KBM-7 (cell line): ENCODE measurements around the gene SYCP2.
"Not testable (repeated sequence)": the region's sequence is repeated elsewhere in the genome, so short reads cannot be mapped to it uniquely, and the experiment has no call there.

ENCODE experiments used
- DNase-seq: peaks from one replicate; pipeline ENCODE4 v3.0.0-alpha.2; 2015
- in situ Hi-C: fragments of 300-500 bp; cut with MboI; formaldehyde crosslinking; loops from 2 replicates; pipeline ENCODE4 v1.14.3; 2020; ENCODE audit warnings: low sequenced_read_pairs, low pct_unique_long_range_greater_than_20kb, mixed read lengths

SYCP2 gene

DNA sequence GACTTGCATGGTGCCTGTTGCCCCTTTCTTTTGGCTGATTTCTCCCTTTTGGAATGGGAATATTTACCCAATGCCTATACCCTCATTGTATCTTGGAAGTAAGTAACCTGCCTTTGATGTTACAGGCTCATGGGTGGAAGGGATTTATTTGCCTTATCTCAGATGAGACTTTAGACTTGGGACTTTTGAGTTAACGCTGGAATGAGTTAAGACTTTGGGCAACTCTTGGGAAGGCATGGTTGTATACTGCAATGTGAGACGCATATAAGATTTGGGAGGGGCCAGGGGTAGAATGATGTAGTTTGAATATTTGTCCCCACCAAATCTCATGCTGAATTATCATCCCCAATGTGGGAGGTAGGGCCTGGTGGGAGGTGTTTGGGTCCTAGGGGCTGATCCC lies 75.5 kb downstream of the SYCP2 start:
- no peak for DNase-seq
- in situ Hi-C loops, result no loop called here

DNA sequence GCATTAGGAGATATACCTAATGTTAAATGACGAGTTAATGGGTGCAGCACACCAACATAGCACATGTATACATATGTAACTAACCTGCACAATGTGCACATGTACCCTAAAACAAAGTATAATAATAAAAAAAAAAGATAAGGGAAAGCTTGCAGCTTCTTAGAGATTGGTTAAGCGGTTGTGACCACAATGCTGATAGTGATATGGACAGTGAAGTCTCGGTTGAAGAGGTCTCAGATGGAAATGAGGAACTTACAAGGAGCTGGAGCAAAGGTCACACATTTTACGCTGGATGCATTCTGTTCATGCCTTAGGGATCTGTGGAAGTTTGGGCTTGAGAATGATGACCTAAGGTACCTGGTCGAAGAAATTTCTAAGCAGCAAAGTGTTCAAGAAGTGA lies 76.5 kb downstream of the SYCP2 start:
- in situ Hi-C loops, result not testable (repeated sequence)
- peak; percentile 11 for DNase-seq

DNA sequence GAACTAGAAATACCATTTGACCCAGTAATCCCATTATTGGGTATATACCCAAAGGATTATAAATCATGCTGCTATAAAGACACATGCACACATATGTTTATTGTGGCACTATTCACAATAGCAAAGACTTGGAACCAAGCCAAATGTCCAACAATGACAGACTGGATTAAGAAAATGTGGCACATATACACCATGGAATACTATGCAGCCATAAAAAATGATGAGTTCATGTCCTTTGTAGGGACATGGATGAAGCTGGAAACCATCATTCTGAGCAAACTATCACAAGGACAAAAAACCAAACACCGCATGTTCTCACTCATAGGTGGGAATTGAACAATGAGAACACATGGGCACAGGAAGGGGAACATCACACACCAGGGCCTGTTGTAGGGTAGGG lies 76.9 kb downstream of the SYCP2 start:
- in situ Hi-C loops, DNase-seq: not testable (repeated sequence)

DNA sequence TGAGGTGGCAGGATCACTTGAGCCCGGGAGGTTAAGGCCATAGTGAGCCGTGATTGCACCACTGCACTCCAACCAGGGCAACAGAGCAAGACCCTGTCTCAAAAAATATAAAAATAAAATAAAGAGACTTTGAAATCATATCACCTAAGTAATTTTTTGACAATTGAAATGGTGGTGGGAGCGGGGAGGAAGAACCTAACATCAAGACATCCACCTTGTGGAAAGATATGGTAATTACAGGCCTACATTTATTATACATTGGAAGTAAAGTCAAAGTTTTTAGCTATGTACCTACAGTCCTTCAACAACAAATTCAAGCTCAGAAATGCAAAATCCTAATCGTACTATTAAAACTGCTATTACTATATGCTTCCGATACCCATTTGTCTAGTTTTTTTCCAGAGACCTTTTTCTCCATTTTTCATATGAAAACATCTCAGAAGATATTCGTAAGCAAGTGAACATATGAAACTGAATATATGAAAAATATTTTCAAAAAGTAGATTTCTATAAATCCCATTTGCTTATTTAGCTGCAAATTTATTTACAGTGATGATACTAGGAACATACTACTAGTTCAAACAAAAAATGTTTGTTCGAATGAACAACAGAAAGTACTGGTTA lies 83.3 kb downstream of the SYCP2 start:
- in situ Hi-C loops, result no loop called here
- peak; percentile 52 for DNase-seq

DNA sequence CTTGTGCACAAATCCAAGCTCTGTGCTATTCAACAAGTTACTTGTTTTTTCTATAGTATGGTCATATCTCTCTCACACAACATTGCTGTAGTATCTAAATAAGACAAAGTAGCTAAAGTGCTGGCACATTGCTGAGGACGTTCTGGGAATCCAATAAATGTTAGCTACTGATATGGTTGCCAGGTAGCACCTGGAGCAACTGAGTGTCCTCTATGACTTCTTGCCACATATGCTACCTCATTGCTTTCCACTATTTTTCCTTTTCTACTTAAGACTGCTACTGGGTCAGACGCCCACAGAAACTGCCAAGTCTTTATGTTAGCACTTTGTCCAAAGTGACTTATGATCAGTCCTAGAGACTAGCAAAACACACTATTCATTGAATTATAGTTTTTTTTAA lies 85.3 kb downstream of the SYCP2 start:
- in situ Hi-C loops, result no loop called here

DNA sequence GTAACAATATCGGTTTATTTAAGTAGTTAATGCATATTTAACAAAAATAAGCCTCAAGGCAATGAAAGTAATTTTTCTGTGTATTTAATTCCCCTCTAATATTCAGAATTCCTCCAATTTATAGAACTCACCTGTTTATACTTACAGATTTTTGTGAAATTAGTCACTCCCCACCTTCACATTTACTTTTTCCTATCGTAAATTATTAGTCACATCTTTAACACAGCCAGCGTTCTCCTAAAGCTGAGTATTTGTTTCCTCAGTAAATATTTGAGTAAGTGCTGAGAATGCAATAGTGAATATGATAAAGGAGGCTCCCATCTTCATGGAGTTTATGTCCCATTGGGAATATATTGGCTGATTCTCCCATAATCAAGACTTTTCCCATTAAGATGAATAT lies 88.0 kb downstream of the SYCP2 start:
- in situ Hi-C loops, result no loop called here
- no peak for DNase-seq

More for the DNA sequence above, 85.3 kb downstream of the SYCP2 start:
- no peak for DNase-seq

DNA sequence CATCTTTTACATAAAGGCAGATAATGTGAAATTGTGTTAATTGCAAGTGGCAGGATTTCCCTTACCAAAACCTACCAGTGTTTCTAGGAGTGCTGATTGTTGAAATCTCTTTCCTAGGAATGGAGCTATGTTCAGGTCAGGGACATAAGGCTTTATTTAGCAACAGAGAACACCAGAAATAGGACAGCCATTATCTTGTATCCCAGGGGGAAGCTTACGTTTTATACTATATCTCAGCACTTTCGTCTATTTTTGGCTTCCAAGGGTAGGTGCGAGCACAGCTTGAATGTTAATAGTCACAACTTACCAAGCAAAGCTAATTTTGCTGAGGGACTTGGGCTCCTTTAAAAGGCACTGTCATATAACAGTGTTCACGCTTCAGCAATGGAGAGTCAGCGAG lies 94.0 kb downstream of the SYCP2 start:
- DNase-seq, result no peak
- in situ Hi-C loops, result no loop called here

DNA sequence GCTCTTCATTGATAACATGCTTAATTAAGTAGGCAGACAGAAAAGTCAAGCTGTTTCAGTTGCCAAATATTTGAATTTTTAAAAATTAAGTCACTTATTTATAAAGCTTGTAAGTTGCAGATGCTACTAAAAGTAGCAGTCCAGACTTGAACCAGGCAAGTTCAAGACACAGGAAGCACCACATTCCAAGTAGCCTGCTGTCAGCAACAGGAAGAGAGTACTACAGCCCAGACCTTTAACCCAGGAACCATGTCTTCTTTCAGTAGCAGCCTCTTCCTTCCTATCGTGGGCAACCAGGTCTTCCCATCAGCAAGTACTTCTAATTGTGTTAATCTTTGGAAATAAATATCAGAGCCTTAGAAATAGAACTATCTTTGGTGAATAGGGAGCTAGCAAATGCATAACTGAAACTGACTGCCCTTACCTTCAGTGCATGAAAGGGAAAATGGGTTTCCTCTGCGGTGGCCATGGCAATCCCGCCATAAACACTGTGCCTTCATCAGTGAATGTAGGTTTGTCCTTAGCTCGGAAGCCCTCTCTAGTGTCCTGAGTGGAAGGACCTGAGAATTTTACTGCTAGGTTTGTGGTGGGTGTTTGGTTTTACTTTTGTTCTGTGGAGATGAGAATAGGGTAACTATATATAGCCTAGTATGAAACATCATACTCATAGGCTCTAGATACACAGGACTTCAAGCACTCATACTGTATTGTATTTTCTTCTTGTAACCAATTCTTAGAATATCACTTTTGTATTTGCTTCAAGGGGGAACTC lies 95.6 kb downstream of the SYCP2 start:
- in situ Hi-C loops, result no loop called here
- no peak for DNase-seq

DNA sequence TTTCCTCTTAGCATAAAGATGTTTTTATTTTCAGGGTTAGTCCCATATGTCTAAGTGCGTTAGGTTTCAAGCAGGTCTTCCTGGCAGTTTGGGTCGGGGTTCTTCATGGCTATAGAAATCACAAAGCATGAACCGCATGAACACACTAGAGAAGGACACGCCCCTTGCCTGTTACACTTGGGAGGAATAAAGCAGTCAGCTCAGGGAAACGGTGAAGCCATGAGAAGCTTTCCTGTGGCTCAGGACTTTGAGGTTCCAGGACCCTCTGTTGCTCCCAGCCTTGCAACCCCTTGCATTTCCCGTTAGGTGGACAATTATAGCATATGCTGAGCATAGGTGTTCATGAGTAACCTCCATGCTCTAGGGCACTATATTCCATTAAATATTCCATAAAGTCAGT lies 96.7 kb downstream of the SYCP2 start:
- in situ Hi-C loops, result no loop called here
- no peak for DNase-seq

DNA sequence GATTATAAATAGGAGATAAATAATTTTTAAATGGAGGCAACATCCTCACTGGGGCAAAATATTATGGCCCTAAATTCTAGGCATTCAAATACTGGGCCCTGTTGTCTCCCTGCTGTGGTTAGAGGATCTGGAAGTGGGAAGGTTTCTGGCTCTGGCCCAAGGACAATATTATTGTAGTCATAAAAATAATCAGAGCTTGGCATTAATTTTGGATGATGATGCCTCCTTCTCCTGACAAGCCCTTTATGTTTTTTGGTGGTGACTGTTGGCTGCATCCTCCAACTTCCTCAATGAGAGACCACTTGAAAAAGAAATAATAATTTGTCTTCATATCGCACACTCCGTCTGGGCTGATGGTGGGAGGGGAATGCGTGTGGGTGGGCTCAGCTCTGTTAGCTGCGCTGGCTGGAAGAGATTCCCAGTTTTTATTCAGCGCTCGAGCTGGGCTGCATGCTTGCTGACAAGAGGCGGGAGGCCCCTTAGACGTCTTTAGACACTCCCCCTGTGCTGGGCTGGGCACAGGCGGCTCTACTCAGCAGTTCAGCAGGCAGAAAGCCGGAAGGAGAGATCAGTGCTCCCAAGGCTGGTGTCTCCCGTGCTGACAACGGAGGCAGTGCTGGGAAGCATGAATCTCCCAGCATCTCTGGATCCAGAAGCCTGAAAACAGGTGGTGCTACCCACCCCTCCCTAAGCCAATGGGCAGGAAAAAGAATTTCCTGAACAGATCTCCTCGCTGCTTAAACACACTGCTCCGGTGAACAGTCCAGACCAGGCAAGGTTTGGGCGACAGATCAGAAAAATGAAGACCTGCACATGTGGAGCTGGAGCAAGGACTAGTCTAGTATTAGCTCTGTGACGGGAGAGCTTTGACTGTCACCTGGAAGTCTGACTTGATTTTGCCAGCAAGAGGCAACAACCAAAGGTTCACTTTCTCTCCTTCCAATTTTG lies 97.7 kb downstream of the SYCP2 start:
- DNase-seq, result no peak
- in situ Hi-C loops, result no loop called here

DNA sequence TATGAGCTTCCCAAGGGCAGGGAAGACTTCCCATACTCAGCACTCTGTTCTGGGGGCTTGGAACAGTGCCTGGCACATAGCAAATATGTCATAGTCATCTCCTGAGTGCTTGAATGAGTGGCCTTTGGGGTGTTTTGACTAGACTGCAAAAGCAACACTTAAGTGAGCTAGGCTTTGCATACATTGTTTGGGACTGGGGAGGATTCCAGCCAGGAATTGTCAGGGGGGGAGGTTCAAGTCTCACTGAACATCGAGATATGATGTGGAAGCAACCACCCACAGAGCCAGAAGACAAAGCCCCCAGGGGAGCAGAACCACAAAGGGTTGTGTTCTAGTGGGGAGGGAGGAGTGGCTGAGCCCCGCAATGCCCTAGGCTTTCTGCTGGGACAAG lies 98.4 kb downstream of the SYCP2 start:
- in situ Hi-C loops, result no loop called here
- DNase-seq, result no peak

DNA sequence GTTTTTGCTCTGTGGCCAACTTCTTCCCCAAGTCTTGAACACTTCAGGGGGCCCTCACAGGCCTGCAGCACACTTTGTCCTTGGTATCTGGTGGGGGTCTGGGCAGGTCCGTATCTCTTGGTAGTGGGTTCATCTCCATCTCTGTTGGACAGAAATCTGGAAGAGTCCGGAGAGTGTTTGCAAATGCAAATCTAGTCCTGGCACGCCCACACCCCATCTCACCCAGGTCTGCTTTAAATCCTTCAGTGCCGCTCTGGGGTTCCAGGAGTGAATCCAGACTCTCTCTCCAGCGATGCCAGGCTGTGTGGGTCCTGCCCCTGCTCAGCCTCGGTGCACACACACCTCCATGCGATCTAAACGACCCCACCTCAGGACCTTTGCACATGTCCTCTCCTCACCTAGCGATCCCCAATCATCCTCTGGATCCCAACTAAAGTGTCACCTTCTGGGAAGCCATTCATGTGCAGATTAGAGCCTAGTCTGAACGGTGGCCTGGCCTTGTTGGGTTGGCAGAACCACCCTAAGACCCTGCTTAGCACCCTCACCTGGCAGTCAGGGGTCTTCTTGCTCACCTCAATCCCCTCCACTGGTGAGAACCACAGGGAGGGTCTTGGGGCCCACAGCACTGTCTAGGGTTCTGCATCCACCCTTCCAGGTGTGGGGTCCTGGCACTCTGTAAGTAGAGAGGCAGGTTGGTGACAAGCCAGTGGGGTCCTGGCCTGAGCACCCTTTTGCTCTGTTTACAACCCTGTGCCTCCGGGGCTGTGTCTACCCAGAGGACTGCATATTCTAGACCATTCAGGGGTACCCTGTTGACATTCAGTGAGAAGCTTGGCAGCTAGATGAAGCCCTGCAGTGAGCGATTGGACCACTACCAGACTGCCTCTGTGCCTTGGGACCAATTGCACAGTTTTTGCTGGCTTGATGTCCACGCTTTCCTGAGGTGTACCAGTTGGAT lies 100.8 kb downstream of the SYCP2 start:
- no peak for DNase-seq
- in situ Hi-C loops, result no loop called here

DNA sequence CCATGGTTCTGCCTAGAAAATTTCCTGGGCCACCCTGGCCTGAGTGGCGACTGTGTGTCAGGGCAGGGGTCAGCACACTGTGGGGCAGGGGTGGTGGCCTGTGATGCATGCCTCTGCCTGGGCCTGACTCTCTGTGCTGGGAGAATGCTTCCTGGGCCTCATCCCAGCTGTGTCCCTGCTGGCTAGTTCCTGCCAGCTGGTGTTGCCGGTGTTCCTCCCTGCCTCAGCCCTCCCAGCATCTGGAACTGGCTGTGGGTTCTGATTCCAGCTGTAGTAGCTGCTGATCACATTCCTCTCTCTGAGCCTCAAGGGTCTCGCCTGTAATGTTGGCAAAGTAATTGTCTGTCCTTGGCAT lies 101.5 kb downstream of the SYCP2 start:
- in situ Hi-C loops, result no loop called here
- DNase-seq, result no peak

DNA sequence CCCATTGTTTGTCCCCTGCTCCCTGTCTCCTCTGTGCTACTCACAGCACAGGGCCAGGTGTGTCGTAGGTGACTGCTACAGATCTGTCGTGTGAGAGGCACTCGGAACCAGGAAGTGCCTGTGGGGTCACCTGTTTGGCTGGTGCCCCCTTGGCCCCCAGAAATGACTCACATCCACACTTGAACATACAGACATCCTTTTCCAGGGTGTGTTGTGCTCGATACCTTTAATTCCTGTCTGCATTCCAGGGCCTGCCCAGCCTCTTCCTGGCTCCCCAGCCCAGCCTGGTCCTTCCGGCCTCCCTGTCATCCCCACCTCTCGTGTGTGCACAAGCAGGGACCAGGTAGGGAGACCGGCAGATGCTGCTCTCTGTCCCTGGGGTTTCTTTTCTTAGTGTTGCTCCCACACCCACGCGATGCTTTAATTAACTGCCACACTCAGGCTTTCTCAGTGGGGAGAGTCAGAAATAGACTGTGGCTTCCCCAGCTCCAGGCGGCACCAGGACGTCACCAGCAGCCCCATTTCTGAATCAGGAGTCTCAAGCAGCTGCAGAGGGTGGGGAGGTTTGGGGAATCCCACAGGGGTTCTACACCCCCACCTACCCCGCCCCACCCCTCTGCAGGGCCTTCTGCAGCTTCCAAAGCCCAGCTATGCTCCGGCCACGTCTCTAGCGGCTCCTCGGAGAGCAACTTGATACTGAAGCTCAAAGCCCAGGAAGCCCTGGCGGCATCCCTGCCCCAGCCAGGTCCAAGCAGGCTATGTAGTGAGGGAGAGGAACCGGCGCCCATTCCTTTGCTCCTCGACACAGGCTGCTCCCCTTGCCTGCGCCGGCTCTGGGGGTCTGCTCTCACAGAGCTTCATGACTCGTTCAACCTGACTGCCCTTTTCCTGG lies 102.2 kb downstream of the SYCP2 start:
- DNase-seq, result no peak
- in situ Hi-C loops, result no loop called here

DNA sequence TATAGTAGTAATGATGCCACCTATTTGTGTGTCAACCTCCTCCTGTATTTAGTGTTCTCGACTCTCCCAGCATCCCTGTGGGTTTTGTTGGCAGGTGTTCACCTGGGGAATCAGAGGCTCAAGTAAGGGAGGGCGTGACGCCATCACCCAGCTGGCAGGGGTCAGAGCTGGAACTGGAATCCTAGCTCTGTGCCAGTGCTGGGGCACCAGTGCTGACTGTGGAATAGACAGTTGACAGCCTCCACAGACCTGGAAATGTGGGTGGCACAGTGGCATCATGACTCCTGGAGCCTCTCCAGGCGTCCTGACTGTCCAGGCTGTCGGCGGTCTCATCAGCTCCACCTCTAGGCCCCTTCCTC lies 102.8 kb downstream of the SYCP2 start:
- DNase-seq, result no peak
- in situ Hi-C loops, result no loop called here

DNA sequence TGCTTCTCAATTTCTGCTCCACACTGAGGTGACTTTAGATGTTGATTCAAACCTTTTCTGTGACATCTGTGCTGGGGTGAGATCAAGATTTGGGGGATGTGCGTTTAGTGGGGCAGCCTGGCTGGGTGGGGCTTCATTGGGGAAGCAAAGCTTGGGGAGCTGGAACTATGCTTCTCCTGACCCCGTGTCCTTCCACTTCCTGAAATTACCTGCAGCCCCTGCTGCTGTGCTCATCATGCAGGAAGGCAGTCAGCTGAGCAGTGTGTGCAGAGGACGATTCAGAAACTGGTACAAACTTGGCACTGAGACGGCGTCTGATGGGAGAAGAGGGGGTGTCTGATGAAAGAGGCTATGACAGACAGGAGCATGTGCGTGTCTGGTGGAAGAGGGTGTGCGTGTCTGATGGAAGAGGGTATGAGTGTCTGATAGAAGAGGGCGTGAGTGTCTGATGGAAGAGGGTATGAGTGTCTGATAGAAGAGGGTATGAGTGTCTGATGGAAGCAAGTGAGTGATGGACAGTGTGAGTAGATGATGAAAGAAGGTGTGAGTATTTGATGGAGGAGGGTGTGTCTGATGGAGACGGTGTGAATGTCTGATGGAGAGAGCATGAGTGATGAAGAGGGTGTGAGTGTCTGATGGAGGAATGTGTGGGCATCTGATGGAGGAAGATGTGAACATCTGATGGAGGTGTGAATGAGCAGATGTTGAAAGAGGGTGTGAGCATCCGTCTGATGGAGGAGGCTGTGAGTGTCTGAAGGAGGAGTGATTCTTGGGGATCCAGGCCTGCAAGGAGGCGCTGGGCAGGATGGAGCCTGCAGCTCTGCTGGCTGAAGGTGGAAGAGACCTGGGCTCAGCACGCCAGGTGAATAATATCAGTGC lies 103.4 kb downstream of the SYCP2 start:
- in situ Hi-C loops, result no loop called here
- no peak for DNase-seq

DNA sequence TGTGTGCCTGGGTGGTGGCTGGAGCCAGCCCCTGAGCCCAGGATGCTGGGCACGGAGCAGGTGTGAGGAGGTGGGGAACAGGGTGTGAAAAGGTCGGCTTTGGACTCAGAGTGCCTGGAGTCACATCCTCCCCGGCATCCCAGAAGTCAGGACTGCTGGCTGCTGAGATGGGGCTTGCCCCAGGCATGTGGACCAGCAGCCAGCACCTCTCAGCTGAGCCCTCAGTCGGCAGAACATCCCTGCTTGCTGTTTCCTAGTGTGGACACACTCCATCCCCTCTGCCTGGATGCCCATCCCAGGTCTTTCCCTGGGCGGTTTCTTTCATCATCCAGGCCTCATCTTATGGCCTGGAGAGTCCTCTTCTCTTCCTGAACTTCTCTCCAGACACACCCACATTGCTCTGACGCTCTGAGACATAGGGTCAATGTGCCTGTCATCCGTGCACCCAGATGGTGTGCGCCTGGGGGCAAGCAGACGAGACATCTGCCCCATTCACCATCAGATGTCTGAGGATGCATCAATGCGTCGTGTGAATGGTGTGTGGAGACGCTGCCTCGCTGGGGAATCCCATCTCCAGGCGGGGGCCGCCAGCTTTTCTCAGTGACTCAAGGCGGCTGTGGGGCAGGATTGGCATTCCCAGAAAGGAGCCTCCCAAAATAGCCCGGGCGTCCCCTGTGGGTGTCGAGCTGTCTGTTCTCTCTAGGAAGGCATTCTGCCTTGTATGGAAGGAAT lies 104.2 kb downstream of the SYCP2 start:
- DNase-seq, result no peak
- in situ Hi-C loops, result no loop called here
